ENCODE measurements around the gene F11. TPM values are rescaled to one million over a fixed set of nuclear protein-coding genes. Genes with fewer than 3 reads are reported as not detected.
"Not testable (repeated sequence)": the region's sequence is repeated elsewhere in the genome, so short reads cannot be mapped to it uniquely, and the experiment has no call there.

F11 gene
- total RNA-seq, 4 donors from 2014 or later: 2.0 TPM; not detected in 3

DNA sequence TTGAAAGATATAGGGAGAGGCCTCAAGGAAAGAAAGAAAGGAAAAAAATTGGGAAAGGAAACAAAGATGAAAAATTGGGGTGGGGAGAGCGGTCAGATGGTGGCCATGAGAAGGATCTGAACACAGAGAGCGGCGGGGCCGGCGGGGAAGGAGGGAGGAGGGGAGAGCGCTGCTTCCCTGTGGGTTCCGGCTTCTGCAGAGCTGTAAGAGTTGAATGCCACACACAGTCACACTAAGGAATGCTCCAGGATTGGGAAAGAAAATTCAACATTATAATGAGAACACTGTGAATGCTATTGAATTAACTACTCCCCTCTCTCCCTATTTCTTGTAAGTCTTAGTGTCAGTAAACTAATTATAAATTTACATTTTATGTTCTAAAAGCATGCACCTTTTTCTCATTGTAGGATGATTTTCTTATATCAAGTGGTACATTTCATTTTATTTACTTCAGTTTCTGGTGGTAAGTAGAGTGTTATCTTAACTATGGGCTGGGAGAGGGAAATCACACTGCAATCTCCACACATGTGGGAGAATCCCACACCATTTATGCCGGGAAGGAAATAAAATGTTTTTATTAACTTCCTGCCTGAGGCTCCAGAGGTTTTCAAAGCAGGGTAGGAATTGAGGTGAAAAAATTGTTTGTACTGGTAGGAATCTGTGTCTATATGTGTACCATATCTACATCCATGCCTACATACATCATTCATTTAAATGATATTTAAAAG lies 904 bp downstream of the F11 start:
- 17 to 21% methylated on average over 8 of the region's 8 CpGs for WGBS, 2 donors
- DNase-seq (ENCODE audit: low spot score in 2 of 2): no peak

GRCh38 chr4:186271081-186271678 lies 5.2 kb downstream of the F11 start:
- TF ChIP-seq, protein P1, sequence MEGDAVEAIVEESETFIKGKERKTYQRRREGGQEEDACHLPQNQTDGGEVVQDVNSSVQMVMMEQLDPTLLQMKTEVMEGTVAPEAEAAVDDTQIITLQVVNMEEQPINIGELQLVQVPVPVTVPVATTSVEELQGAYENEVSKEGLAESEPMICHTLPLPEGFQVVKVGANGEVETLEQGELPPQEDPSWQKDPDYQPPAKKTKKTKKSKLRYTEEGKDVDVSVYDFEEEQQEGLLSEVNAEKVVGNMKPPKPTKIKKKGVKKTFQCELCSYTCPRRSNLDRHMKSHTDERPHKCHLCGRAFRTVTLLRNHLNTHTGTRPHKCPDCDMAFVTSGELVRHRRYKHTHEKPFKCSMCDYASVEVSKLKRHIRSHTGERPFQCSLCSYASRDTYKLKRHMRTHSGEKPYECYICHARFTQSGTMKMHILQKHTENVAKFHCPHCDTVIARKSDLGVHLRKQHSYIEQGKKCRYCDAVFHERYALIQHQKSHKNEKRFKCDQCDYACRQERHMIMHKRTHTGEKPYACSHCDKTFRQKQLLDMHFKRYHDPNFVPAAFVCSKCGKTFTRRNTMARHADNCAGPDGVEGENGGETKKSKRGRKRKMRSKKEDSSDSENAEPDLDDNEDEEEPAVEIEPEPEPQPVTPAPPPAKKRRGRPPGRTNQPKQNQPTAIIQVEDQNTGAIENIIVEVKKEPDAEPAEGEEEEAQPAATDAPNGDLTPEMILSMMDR (IDR thresholded peaks at IDR 0.05): no peak
- TF ChIP-seq POLR2A (IDR thresholded peaks at IDR 0.05) (no peak), EP300 (IDR thresholded peaks at IDR 0.05) (no peak)
- no peaks in the 10 kb centered on the region for H3K36me3 ChIP-seq

More for the DNA sequence above, 904 bp downstream of the F11 start:
- Histone ChIP-seq H3K4me3 (no peak overlapping the region), H3K27ac (no peak overlapping the region), H3K4me1 (no peaks in the 10 kb centered on the region), H3K9me3 (no peaks in the 10 kb centered on the region), H3K36me3 (no peaks in the 10 kb centered on the region), H3K27me3 (no peaks in the 10 kb centered on the region)
- TF ChIP-seq POLR2A (IDR thresholded peaks at IDR 0.05): no peak
- no peak for TF ChIP-seq EP300 (IDR thresholded peaks at IDR 0.05)
- TF ChIP-seq, protein P1 (IDR thresholded peaks at IDR 0.05): no peak

GRCh38 chr4:186272699-186273391 lies 6.9 kb downstream of the F11 start:
- TF ChIP-seq EP300 (IDR thresholded peaks at IDR 0.05) (no peak), POLR2A (IDR thresholded peaks at IDR 0.05) (no peak)
- TF ChIP-seq, protein P1 (IDR thresholded peaks at IDR 0.05): no peak
- H3K27me3 ChIP-seq: no peaks in the 10 kb centered on the region
- H3K9me3 ChIP-seq: no peaks in the 10 kb centered on the region
- H3K36me3 ChIP-seq: no peaks in the 10 kb centered on the region
- H3K4me3 ChIP-seq: no peak overlapping the region
- H3K27ac ChIP-seq: no peak overlapping the region
- no peaks in the 10 kb centered on the region for H3K4me1 ChIP-seq
- 78% methylated on average over 4 of the region's 4 CpGs for WGBS, 2 donors
- DNase-seq (ENCODE audit: low spot score in 2 of 2): no peak

More at GRCh38 chr4:186271081-186271678, 5.2 kb downstream of the F11 start:
- Histone ChIP-seq H3K27me3 (no peaks in the 10 kb centered on the region), H3K4me1 (no peaks in the 10 kb centered on the region), H3K9me3 (no peaks in the 10 kb centered on the region), H3K4me3 (no peak overlapping the region), H3K27ac (no peak overlapping the region)
- WGBS, 2 donors: 82 to 83% methylated on average over 9 of the region's 9 CpGs
- no peak for DNase-seq (ENCODE audit: low spot score in 2 of 2)

GRCh38 chr4:186273392-186273789 lies 7.4 kb downstream of the F11 start:
- not testable (repeated sequence) for H3K4me1 ChIP-seq; H3K9me3 ChIP-seq; H3K36me3 ChIP-seq; H3K27me3 ChIP-seq; DNase-seq (ENCODE audit: low spot score in 2 of 2); H3K4me3 ChIP-seq; H3K27ac ChIP-seq
- 87 to 95% methylated on average over 5 of the region's 5 CpGs for WGBS, 2 donors

GRCh38 chr4:186283311-186283710 lies 17.3 kb downstream of the F11 start:
- Histone ChIP-seq H3K36me3 (no peaks in the 10 kb centered on the region), H3K27ac (no peak overlapping the region), H3K4me3 (no peak overlapping the region), H3K27me3 (no peaks in the 10 kb centered on the region), H3K9me3 (no peaks in the 10 kb centered on the region), H3K4me1 (no peaks in the 10 kb centered on the region)
- no peak for DNase-seq (ENCODE audit: low spot score in 2 of 2)
- 67 to 77% methylated on average over 5 of the region's 5 CpGs for WGBS, 2 donors
- TF ChIP-seq POLR2A (IDR thresholded peaks at IDR 0.05) (no peak), EP300 (IDR thresholded peaks at IDR 0.05) (no peak)
- TF ChIP-seq, protein P1 (IDR thresholded peaks at IDR 0.05): no peak

Data from tibial nerve (tissue), 4 donors.